Measurements from ENCODE around the gene OXER1. TPM values are rescaled to one million over a fixed set of nuclear protein-coding genes. Genes with fewer than 3 reads are reported as not detected.

Gene OXER1
- total RNA-seq, 1 experiment from 2014 or later = 0.10 TPM

- no peak for TF ChIP-seq CTCF (IDR thresholded peaks at IDR 0.05)
- no peak for TF ChIP-seq TCF7L2 (IDR thresholded peaks at IDR 0.05; ENCODE audit: low read depth, low read length)
- no peak for TF ChIP-seq REST (IDR thresholded peaks at IDR 0.05; ENCODE audit: insufficient read depth in 1 of 2, low read depth in 2 of 2, low read length in 1 of 2)
- no peak for TF ChIP-seq SIN3A (IDR thresholded peaks at IDR 0.05; ENCODE audit: borderline replicate concordance, insufficient read depth, low read depth, low read length)
- TF ChIP-seq POLR2AphosphoS5 (IDR thresholded peaks at IDR 0.05; ENCODE audit: low read depth, low read length) = no peak
- H3K4me1 ChIP-seq (ENCODE audit: control insufficient read depth, insufficient read depth, low read length) = no peaks in the 10 kb centered on the region
- no peak overlapping the region for H3K27ac ChIP-seq (ENCODE audit: low read length)
- no peak for ATAC-seq
- no peaks in the 10 kb centered on the region for H3K36me3 ChIP-seq (ENCODE audit: control insufficient read depth, insufficient read depth, low read length)
- no peak overlapping the region for H3K4me3 ChIP-seq (ENCODE audit: low read depth in 2 of 2, low read length in 2 of 2)
- BruUV-seq (replicated peaks) = no TSS peak
- ChIA-PET CTCF (interaction anchor here (0.5 to 0.7 kb wide), 3 partner anchors 17 to 68 kb away, joined by 4 to 17 read pairs (median 9); no protein-coding TSS in a partner anchor), POLR2A (interaction anchor here (0.6 kb wide), 1 partner anchor 279 kb away, joined by 3 read pairs; no protein-coding TSS in a partner anchor)
- in situ Hi-C loops (cut with HindIII; ENCODE audit: low pct_unique_long_range_greater_than_20kb, low sequenced_read_pairs) (no loop called here), intact Hi-C loops (cut with micrococcal nuclease; ENCODE audit: unreplicated experiment) (no loop called here)
- no peaks in the 10 kb centered on the region for H3K9me3 ChIP-seq (ENCODE audit: control insufficient read depth, insufficient read depth, low read depth, low read length)
- no peaks in the 10 kb centered on the region for H3K27me3 ChIP-seq (ENCODE audit: control insufficient read depth, insufficient read depth, low read length)
- DNase-seq (ENCODE audit: low read depth, low spot score) = no peak
Measured at GRCh38 chr2:42793334-42794270, 29.7 kb upstream of the OXER1 start.

GRCh38 chr2:42792583-42793333 is 28.8 kb upstream of the OXER1 start, which contains the start of gene HAAO:
TSS of gene HAAO (minus strand) at chr2:42792583. CDS start at chr2:42792536, 47 bp downstream.
- H3K4me1 ChIP-seq (ENCODE audit: control insufficient read depth, insufficient read depth, low read length) = no peaks in the 10 kb centered on the region
- H3K27ac ChIP-seq (ENCODE audit: low read length) = no peak within 1 kb of the TSS
- no peaks in the 10 kb centered on the region for H3K27me3 ChIP-seq (ENCODE audit: control insufficient read depth, insufficient read depth, low read length)
- no peaks in the 10 kb centered on the region for H3K9me3 ChIP-seq (ENCODE audit: control insufficient read depth, insufficient read depth, low read depth, low read length)
- POLR2A ChIA-PET = no interaction called here
- BruUV-seq (replicated peaks) = no TSS peak
- H3K36me3 ChIP-seq (ENCODE audit: control insufficient read depth, insufficient read depth, low read length) = no peaks in the 10 kb centered on the region
- DNase-seq (ENCODE audit: low read depth, low spot score) (no peak), ATAC-seq (peak; percentile 64)
- CTCF ChIA-PET = no interaction called here
- H3K4me3 ChIP-seq (ENCODE audit: low read depth in 2 of 2, low read length in 2 of 2) = peak within 1 kb of the TSS; percentile 41 to 49
- in situ Hi-C loops (cut with HindIII; ENCODE audit: low pct_unique_long_range_greater_than_20kb, low sequenced_read_pairs) (no loop called here), intact Hi-C loops (cut with micrococcal nuclease; ENCODE audit: unreplicated experiment) (no loop called here)
- TF ChIP-seq REST (IDR thresholded peaks at IDR 0.05; ENCODE audit: insufficient read depth in 1 of 2, low read depth in 2 of 2, low read length in 1 of 2) (no peak), POLR2AphosphoS5 (IDR thresholded peaks at IDR 0.05; ENCODE audit: low read depth, low read length) (no peak), TCF7L2 (IDR thresholded peaks at IDR 0.05; ENCODE audit: low read depth, low read length) (no peak), SIN3A (IDR thresholded peaks at IDR 0.05; ENCODE audit: borderline replicate concordance, insufficient read depth, low read depth, low read length) (no peak), CTCF (IDR thresholded peaks at IDR 0.05) (no peak; the same call in 1 of the 2 replicates)

Measured in Panc1 (cell line).